COLO668 (cell line): Measurements from ENCODE around the gene VAPA.
"Not testable (repeated sequence)": the region's sequence is repeated elsewhere in the genome, so short reads cannot be mapped to it uniquely, and the experiment has no call there.

Experiments
- DNase-seq: peaks from one replicate; lab custom pipeline; 2025; ENCODE audit not compliant: unreplicated experiment; lab: John Stamatoyannopoulos, UW

VAPA gene

GRCh38 chr18:9885170-9886004, 28.4 kb upstream of the VAPA start, which contains the start of gene TXNDC2:
TSS of gene TXNDC2 (plus strand) at chr18:9885973. CDS start at chr18:9886681, 708 bp downstream.
- no peak for DNase-seq

GRCh38 chr18:9886005-9886348, 27.8 kb upstream of the VAPA start:
- DNase-seq = no peak

GRCh38 chr18:9887992-9888391, 25.8 kb upstream of the VAPA start:
- DNase-seq = no peak

GRCh38 chr18:9890196-9890595, 23.6 kb upstream of the VAPA start:
- DNase-seq = no peak

- DNase-seq = no peak
Observed at GRCh38 chr18:9890957-9891356, 22.9 kb upstream of the VAPA start.

GRCh38 chr18:9891515-9891914, 22.3 kb upstream of the VAPA start:
- not testable (repeated sequence) for DNase-seq

- DNase-seq = no peak
Observed at GRCh38 chr18:9894454-9895068, 19.3 kb upstream of the VAPA start.

GRCh38 chr18:9897129-9897528, 16.7 kb upstream of the VAPA start:
- DNase-seq = no peak

- not testable (repeated sequence) for DNase-seq
Observed at GRCh38 chr18:9897787-9898291, 16.0 kb upstream of the VAPA start.

GRCh38 chr18:9898792-9899549, 14.8 kb upstream of the VAPA start:
- no peak for DNase-seq

GRCh38 chr18:9899550-9899930, 14.3 kb upstream of the VAPA start:
- DNase-seq = not testable (repeated sequence)

- no peak for DNase-seq
Observed at GRCh38 chr18:9900699-9901098, 13.1 kb upstream of the VAPA start.

- DNase-seq = no peak
Observed at GRCh38 chr18:9901377-9901776, 12.4 kb upstream of the VAPA start.

- DNase-seq = not testable (repeated sequence)
Observed at GRCh38 chr18:9902264-9902663, 11.6 kb upstream of the VAPA start.

GRCh38 chr18:9902832-9903231, 11.0 kb upstream of the VAPA start:
- no peak for DNase-seq

GRCh38 chr18:9905401-9905922, 8.4 kb upstream of the VAPA start:
- no peak for DNase-seq

- DNase-seq = no peak
Observed at GRCh38 chr18:9906481-9906880, 7.3 kb upstream of the VAPA start.

GRCh38 chr18:9907867-9908266, 5.9 kb upstream of the VAPA start:
- no peak for DNase-seq

GRCh38 chr18:9910071-9910470, 3.7 kb upstream of the VAPA start:
- no peak for DNase-seq

- no peak for DNase-seq
Observed at GRCh38 chr18:9910661-9911060, 3.2 kb upstream of the VAPA start.

GRCh38 chr18:9911226-9911625, 2.6 kb upstream of the VAPA start:
- no peak for DNase-seq
